ENCODE measurements around the gene TRABD2A.

The TRABD2A gene

GRCh38 chr2:84866122-84866521 lies 14.8 kb downstream of the TRABD2A start:
- DNase-seq = peak; percentile 18
- Mint-ChIP-seq H3K36me3 (peaks cover 81% of the 10 kb centered on the region), H3K9me3 (peaks cover 2% of the 10 kb centered on the region), H3K27me3 (no peaks in the 10 kb centered on the region), H3K27ac (peak overlapping the region; percentile 60), H3K4me3 (no peak overlapping the region), H3K4me1 (peaks cover 88% of the 10 kb centered on the region)
- CTCF ChIA-PET = interaction anchor here (0.8 to 2.9 kb wide), 5 partner anchors 9 to 422 kb away, joined by 3 to 13 read pairs (median 3); no protein-coding TSS in a partner anchor

GRCh38 chr2:84865181-84865783 lies 15.6 kb downstream of the TRABD2A start:
- H3K9me3 Mint-ChIP-seq = peaks cover 2% of the 10 kb centered on the region
- H3K4me3 Mint-ChIP-seq = no peak overlapping the region
- H3K27ac Mint-ChIP-seq = peak overlapping the region; percentile 65
- no peaks in the 10 kb centered on the region for H3K27me3 Mint-ChIP-seq
- CTCF ChIA-PET = interaction anchor here (0.6 to 2.9 kb wide), 11 partner anchors 8 to 423 kb away, joined by 3 to 13 read pairs (median 3); no protein-coding TSS in a partner anchor
- peak; percentile 23 for DNase-seq
- H3K36me3 Mint-ChIP-seq = peaks cover 80% of the 10 kb centered on the region
- peaks cover 88% of the 10 kb centered on the region for H3K4me1 Mint-ChIP-seq

- peak overlapping the region; percentile 82 for H3K27ac Mint-ChIP-seq
- H3K9me3 Mint-ChIP-seq = no peaks in the 10 kb centered on the region
- H3K4me3 Mint-ChIP-seq = peak overlapping the region; percentile 25
- no peaks in the 10 kb centered on the region for H3K27me3 Mint-ChIP-seq
- H3K36me3 Mint-ChIP-seq = peaks cover 76% of the 10 kb centered on the region
- peaks cover 96% of the 10 kb centered on the region for H3K4me1 Mint-ChIP-seq
- CTCF ChIA-PET = interaction anchor here (0.6 to 2.8 kb wide), 11 partner anchors 11 to 364 kb away, joined by 3 to 19 read pairs (median 5); partner anchors contain the start of gene TRABD2A
- no peak for DNase-seq
Measured at GRCh38 chr2:84862006-84862405, 18.9 kb downstream of the TRABD2A start.

- H3K4me3 Mint-ChIP-seq = peak overlapping the region; percentile 25
- no peaks in the 10 kb centered on the region for H3K27me3 Mint-ChIP-seq
- H3K27ac Mint-ChIP-seq = peak overlapping the region; percentile 82
- CTCF ChIA-PET = interaction anchor here (1.2 to 2.8 kb wide), 6 partner anchors 12 to 120 kb away, joined by 4 to 19 read pairs (median 6); partner anchors contain the start of gene TRABD2A
- H3K36me3 Mint-ChIP-seq = peaks cover 78% of the 10 kb centered on the region
- H3K9me3 Mint-ChIP-seq = no peaks in the 10 kb centered on the region
- H3K4me1 Mint-ChIP-seq = peaks cover 96% of the 10 kb centered on the region
- no peak for DNase-seq
Measured at GRCh38 chr2:84861539-84861938, 19.3 kb downstream of the TRABD2A start.

GRCh38 chr2:84858937-84859336 lies 21.9 kb downstream of the TRABD2A start:
- Mint-ChIP-seq H3K4me1 (peaks cover 96% of the 10 kb centered on the region), H3K4me3 (peak overlapping the region; percentile 50), H3K9me3 (peaks cover 4% of the 10 kb centered on the region), H3K27ac (peak overlapping the region; percentile 97), H3K36me3 (peaks cover 82% of the 10 kb centered on the region), H3K27me3 (no peaks in the 10 kb centered on the region)
- no peak for DNase-seq
- CTCF ChIA-PET = interaction anchor here (1.1 to 2.6 kb wide), 5 partner anchors 18 to 67 kb away, joined by 3 to 20 read pairs (median 6); no protein-coding TSS in a partner anchor

GRCh38 chr2:84858123-84858522 lies 22.8 kb downstream of the TRABD2A start:
- Mint-ChIP-seq H3K4me3 (peak overlapping the region; percentile 9), H3K27me3 (no peaks in the 10 kb centered on the region), H3K9me3 (peaks cover 8% of the 10 kb centered on the region), H3K27ac (peak overlapping the region; percentile 97), H3K4me1 (peaks cover 94% of the 10 kb centered on the region), H3K36me3 (peaks cover 83% of the 10 kb centered on the region)
- CTCF ChIA-PET = interaction anchor here (0.8 to 2.6 kb wide), 17 partner anchors 8 to 364 kb away, joined by 3 to 20 read pairs (median 5); no protein-coding TSS in a partner anchor
- DNase-seq = no peak

GRCh38 chr2:84857566-84857965 lies 23.3 kb downstream of the TRABD2A start:
- no peaks in the 10 kb centered on the region for H3K27me3 Mint-ChIP-seq
- H3K9me3 Mint-ChIP-seq = peaks cover 13% of the 10 kb centered on the region
- H3K27ac Mint-ChIP-seq = peak overlapping the region; percentile 97
- CTCF ChIA-PET = interaction anchor here (0.8 to 2.6 kb wide), 17 partner anchors 8 to 363 kb away, joined by 3 to 20 read pairs (median 5); no protein-coding TSS in a partner anchor
- H3K36me3 Mint-ChIP-seq = peaks cover 84% of the 10 kb centered on the region
- no peak overlapping the region for H3K4me3 Mint-ChIP-seq
- DNase-seq = no peak
- peaks cover 95% of the 10 kb centered on the region for H3K4me1 Mint-ChIP-seq

- DNase-seq = peak; percentile 62
- H3K27me3 Mint-ChIP-seq = no peaks in the 10 kb centered on the region
- CTCF ChIA-PET = interaction anchor here (1.2 to 2.6 kb wide), 4 partner anchors 9 to 69 kb away, joined by 3 to 20 read pairs (median 6); no protein-coding TSS in a partner anchor
- H3K4me3 Mint-ChIP-seq = peak overlapping the region; percentile 50
- peak overlapping the region; percentile 97 for H3K27ac Mint-ChIP-seq
- H3K4me1 Mint-ChIP-seq = peaks cover 95% of the 10 kb centered on the region
- peaks cover 21% of the 10 kb centered on the region for H3K9me3 Mint-ChIP-seq
- peaks cover 84% of the 10 kb centered on the region for H3K36me3 Mint-ChIP-seq
Measured at GRCh38 chr2:84856787-84857186, 24.1 kb downstream of the TRABD2A start.

- Mint-ChIP-seq H3K27ac (peak overlapping the region; percentile 97), H3K36me3 (peaks cover 86% of the 10 kb centered on the region), H3K27me3 (no peaks in the 10 kb centered on the region), H3K4me1 (peaks cover 95% of the 10 kb centered on the region), H3K4me3 (peak overlapping the region; percentile 69), H3K9me3 (peaks cover 25% of the 10 kb centered on the region)
- peak; percentile 67 for DNase-seq
- CTCF ChIA-PET = interaction anchor here (0.8 to 1.0 kb wide), 2 partner anchors 9 to 73 kb away, joined by 3 to 4 read pairs; no protein-coding TSS in a partner anchor
Measured at GRCh38 chr2:84855731-84856130, 25.2 kb downstream of the TRABD2A start.

GRCh38 chr2:84854850-84855249 lies 26.0 kb downstream of the TRABD2A start:
- CTCF ChIA-PET = interaction anchor here (0.8 to 1.0 kb wide), 2 partner anchors 9 to 73 kb away, joined by 3 to 4 read pairs; no protein-coding TSS in a partner anchor
- Mint-ChIP-seq H3K4me1 (peaks cover 95% of the 10 kb centered on the region), H3K36me3 (peaks cover 85% of the 10 kb centered on the region)

GRCh38 chr2:84851876-84852275 lies 29.0 kb downstream of the TRABD2A start:
- Mint-ChIP-seq H3K9me3 (peaks cover 25% of the 10 kb centered on the region), H3K27ac (peak overlapping the region; percentile 90), H3K36me3 (peaks cover 85% of the 10 kb centered on the region), H3K4me3 (no peak overlapping the region), H3K27me3 (no peaks in the 10 kb centered on the region), H3K4me1 (peaks cover 94% of the 10 kb centered on the region)
- DNase-seq = no peak
- CTCF ChIA-PET = interaction anchor here (1.0 to 1.2 kb wide), 4 partner anchors 12 to 111 kb away, joined by 3 to 5 read pairs (median 4); no protein-coding TSS in a partner anchor

More at GRCh38 chr2:84854850-84855249, 26.0 kb downstream of the TRABD2A start:
- Mint-ChIP-seq H3K27me3 (no peaks in the 10 kb centered on the region), H3K9me3 (peaks cover 25% of the 10 kb centered on the region), H3K27ac (peak overlapping the region; percentile 97), H3K4me3 (peak overlapping the region; percentile 69)
- no peak for DNase-seq

- Mint-ChIP-seq H3K4me1 (peaks cover 94% of the 10 kb centered on the region), H3K9me3 (peaks cover 25% of the 10 kb centered on the region), H3K4me3 (no peak overlapping the region), H3K27ac (peak overlapping the region; percentile 90), H3K36me3 (peaks cover 75% of the 10 kb centered on the region), H3K27me3 (no peaks in the 10 kb centered on the region)
- no peak for DNase-seq
- CTCF ChIA-PET = interaction anchor here (1.0 to 1.8 kb wide), 3 partner anchors 8 to 76 kb away, joined by 3 to 6 read pairs (median 6); no protein-coding TSS in a partner anchor
Measured at GRCh38 chr2:84850471-84850870, 30.4 kb downstream of the TRABD2A start.

GRCh38 chr2:84849271-84849952 lies 31.5 kb downstream of the TRABD2A start:
- H3K4me1 Mint-ChIP-seq = peaks cover 91% of the 10 kb centered on the region
- H3K9me3 Mint-ChIP-seq = peaks cover 25% of the 10 kb centered on the region
- no peaks in the 10 kb centered on the region for H3K27me3 Mint-ChIP-seq
- H3K36me3 Mint-ChIP-seq = peaks cover 70% of the 10 kb centered on the region
- peak; percentile 64 for DNase-seq
- CTCF ChIA-PET = interaction anchor here (1.2 to 4.1 kb wide), 5 partner anchors 9 to 436 kb away, joined by 3 to 22 read pairs (median 6); partner anchors contain the start of gene TRABD2A
- H3K4me3 Mint-ChIP-seq = peak overlapping the region; percentile 62
- peak overlapping the region; percentile 90 for H3K27ac Mint-ChIP-seq
